Hematopoietic multipotent progenitor cell (in vitro differentiated cells): ENCODE measurements around the gene OR6J1. TPM values are rescaled to one million over a fixed set of nuclear protein-coding genes. Genes with fewer than 3 reads are reported as not detected.

Source experiments
- total RNA-seq: library from RNA; depleted of rRNA; stranded (reverse); fragments of >200 nt; gene quantifications from one replicate; pipeline ENCODE4 v1.2.3, GENCODE V29; 2012

Gene OR6J1
- total RNA-seq, 1 donor, result under 0.01 TPM

Other genes with a start within 250 kb of the OR6J1 start
- 195 TPM for gene DAD1, start 55.1 kb downstream of the OR6J1 start, total RNA-seq
- gene ABHD4, start 46.1 kb downstream of the OR6J1 start, total RNA-seq, result 26.7 TPM
- 138 TPM for gene OXA1L, start 122.3 kb upstream of the OR6J1 start, total RNA-seq
- 1.9 TPM for gene SLC7A7, start 171.1 kb upstream of the OR6J1 start, total RNA-seq
- 16.2 TPM for gene MRPL52, start 185.5 kb upstream of the OR6J1 start, total RNA-seq
- 1.6 TPM for gene MMP14, start 192.2 kb upstream of the OR6J1 start, total RNA-seq
- 47.9 TPM for gene LRP10, start 227.4 kb upstream of the OR6J1 start, total RNA-seq
- gene REM2, start 238.9 kb upstream of the OR6J1 start, total RNA-seq, result under 0.01 TPM